ENCODE results near the gene ABTB2.

ABTB2 gene

GRCh38 chr11:34316347-34317035 is 41.3 kb downstream of the ABTB2 start:
- no peak overlapping the region for H3K27ac ChIP-seq

GRCh38 chr11:34315394-34315793 is 42.4 kb downstream of the ABTB2 start:
- no peak for TF ChIP-seq ZFX (IDR thresholded peaks at IDR 0.05)
- TF ChIP-seq CTCF (conservative IDR thresholded peaks at IDR 0.05): no peak
- H3K27ac ChIP-seq: no peak overlapping the region

More at GRCh38 chr11:34316347-34317035, 41.3 kb downstream of the ABTB2 start:
- TF ChIP-seq CTCF (conservative IDR thresholded peaks at IDR 0.05) (no peak), ZFX (IDR thresholded peaks at IDR 0.05) (no peak)

DNA sequence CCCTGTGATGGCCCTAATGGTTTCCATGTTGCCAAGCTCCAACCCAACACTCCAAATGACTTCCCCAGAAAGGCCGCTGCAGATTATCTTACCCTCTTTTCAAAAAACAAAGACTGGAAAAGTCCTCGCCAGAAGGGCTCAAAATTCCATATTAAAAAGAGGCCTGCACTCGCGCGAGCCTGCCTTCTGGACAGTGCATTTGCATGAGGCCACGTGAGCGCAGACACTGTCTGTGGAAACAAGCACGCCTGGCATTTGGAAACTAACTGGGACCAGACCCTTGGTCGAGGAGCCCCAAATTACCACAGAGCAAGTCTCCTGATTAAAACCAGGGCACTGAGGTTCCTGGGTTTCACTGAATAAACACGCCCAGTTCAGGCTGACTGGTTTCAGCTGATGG is 42.9 kb downstream of the ABTB2 start:
- TF ChIP-seq ZFX (IDR thresholded peaks at IDR 0.05): no peak
- no peak for TF ChIP-seq CTCF (conservative IDR thresholded peaks at IDR 0.05)
- H3K27ac ChIP-seq: no peak overlapping the region

DNA sequence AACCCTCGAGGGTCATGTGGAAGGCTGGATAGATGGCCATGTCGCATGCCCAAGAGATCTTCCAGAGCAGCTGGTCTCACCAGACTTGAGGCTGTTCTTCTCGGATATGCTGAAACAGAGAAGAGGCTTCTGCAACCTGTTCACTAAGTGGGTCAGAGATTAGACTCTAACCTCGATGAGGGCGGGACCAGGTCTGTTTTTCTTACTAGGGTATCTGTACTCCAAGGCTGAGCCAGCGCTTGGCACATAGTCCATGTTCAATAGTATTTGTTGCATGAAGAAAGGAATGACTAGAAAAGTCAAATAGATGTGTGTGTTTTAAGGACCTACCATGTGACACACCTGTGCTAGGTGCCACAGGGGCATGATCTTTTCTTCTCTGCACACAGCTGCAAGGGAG is 43.6 kb downstream of the ABTB2 start:
- TF ChIP-seq CTCF (conservative IDR thresholded peaks at IDR 0.05) (no peak), ZFX (IDR thresholded peaks at IDR 0.05) (no peak)
- H3K27ac ChIP-seq: no peak overlapping the region

DNA sequence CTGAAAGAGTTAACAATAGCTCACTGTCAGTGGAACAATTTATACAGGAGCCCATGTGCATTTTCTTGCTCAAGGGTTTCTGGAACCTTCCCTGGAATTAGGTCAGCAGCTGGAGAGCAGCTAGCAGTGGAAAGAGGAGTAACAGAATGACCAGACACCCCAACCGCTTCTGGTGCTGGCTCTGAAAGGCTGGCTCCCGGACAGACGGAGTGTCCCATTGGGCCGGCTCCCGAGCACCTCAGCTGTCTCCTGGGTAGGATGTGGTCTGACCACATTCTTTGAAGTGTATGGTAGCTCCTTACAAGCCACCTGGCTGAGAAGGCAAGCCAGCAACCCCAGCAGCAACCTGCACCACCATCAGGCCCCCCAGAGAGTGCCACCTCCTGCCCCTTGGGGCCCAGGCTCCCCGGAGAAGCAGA is 44.7 kb downstream of the ABTB2 start:
- TF ChIP-seq CTCF (conservative IDR thresholded peaks at IDR 0.05) (no peak), ZFX (IDR thresholded peaks at IDR 0.05) (no peak)
- H3K27ac ChIP-seq: no peak overlapping the region

DNA sequence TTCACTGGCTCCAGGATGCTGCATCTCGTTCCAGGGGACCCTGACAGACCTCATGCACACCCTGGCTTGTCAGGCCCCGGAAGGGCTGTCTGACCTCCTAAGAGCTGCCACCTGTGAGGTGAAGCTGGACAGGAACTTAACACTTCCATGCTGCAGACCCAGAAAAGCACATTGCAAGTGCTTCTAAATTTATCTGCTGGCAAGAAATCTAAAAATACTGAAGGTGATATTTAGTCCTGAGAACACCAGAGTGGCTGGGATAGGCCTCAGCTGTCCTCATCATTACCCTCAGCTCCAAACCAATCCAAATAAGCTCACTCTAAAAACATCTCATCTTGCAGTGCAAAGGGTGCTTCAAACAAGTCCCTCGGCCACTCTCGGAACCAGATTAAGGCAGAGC is 46.7 kb downstream of the ABTB2 start:
- TF ChIP-seq ZFX (IDR thresholded peaks at IDR 0.05): no peak
- no peak for TF ChIP-seq CTCF (conservative IDR thresholded peaks at IDR 0.05)
- no peak overlapping the region for H3K27ac ChIP-seq

DNA sequence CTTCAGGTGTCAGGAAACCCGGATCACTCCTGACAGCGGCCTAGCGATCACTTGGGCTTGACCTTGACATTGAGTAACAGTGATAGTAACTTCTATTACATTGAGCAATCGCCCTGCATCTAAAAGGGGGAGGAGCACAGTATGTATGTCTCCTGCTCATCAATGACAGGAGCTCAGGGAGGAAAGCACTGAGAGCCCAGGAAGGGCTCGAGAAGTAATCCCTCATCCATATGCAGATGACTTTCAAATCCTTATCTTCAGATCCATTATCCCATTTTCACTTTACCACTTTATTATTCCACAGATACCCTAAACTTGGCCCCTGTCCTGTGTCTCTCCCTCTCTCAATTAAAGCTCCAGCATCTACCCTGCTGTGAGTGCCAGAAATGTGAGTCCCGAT is 47.8 kb downstream of the ABTB2 start:
- no peak overlapping the region for H3K27ac ChIP-seq
- TF ChIP-seq CTCF (conservative IDR thresholded peaks at IDR 0.05) (no peak), ZFX (IDR thresholded peaks at IDR 0.05) (no peak)
